GM04504 (cell line): Measurements from ENCODE around the gene SLC16A5.
"Not testable (repeated sequence)": the region's sequence is repeated elsewhere in the genome, so short reads cannot be mapped to it uniquely, and the experiment has no call there.

Experiments
- DNase-seq: peaks from one replicate; pipeline ENCODE4 v3.0.0-alpha.2; 2012; ENCODE audit warnings: low read depth

SLC16A5 gene

DNA sequence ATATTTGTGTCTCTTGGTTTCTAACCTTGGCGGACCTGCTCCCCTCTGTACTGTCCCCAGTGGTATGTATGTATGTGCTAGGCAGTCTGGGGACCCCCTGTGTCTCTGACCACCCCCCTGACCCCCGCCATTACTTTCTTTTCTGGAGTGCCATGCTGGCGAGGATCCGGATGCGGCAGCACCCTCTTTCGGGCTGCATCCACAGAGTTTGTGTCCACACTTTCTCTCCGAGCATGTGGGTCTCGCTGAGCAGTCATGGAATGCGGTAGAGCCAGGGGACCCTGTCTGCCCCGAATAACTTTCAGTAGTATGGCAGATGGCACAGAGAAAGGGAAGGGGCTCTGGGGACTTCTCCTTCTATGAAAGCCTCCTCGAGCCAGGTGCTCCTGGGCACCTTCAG is 23.7 kb upstream of the SLC16A5 start:
- DNase-seq = no peak

DNA sequence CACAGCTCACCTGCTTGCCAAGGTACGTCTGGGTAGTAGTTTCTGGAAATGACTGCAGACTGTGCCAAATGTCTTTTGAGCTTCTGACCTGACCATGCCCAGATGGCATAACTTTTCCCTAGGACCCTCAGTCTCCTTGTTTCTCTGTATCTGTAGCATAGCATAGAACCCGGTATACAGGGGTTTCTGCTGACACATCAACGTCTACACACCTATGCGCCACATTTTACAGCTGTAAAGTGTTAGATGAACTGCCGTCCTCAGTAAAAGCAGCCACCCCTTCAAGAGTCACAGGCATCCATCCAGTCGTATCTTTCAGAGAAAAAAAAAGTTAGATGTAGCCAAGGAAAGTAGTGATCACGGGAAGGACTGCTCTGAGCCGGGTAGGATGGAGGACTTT is 23.3 kb upstream of the SLC16A5 start:
- DNase-seq = no peak

- DNase-seq = no peak
Observed at GRCh38 chr17:75064867-75065561, 22.7 kb upstream of the SLC16A5 start.

DNA sequence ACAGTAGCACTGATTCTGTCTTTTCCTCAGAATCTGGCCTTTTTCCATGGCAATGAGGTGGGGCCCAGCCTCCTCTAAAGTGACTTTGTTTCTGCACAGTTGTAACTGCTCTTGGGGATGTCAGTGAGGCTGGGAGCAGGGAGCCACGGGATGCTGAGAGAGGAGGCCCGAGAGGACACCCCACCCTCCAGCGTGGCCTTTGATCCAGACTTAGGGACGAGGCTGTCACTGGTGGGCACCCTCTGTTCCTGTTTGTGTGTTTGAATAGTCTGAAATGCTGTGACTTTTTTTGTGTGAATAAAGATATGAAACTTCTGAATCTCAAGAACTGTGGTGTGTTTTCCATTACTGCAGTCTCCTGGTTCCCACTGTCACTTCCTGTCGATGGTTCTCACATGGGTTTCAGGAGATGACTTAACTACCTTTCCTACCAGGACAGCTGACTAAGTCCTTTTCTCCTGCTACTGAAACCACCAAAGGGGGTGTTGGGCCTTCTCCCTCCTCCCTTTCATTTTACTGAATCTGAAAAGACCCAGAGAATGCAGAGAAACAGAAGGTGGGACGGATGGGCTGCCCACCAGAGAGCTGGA is 22.1 kb upstream of the SLC16A5 start:
- DNase-seq = no peak

GRCh38 chr17:75067856-75068255 is 19.9 kb upstream of the SLC16A5 start:
- DNase-seq = no peak

DNA sequence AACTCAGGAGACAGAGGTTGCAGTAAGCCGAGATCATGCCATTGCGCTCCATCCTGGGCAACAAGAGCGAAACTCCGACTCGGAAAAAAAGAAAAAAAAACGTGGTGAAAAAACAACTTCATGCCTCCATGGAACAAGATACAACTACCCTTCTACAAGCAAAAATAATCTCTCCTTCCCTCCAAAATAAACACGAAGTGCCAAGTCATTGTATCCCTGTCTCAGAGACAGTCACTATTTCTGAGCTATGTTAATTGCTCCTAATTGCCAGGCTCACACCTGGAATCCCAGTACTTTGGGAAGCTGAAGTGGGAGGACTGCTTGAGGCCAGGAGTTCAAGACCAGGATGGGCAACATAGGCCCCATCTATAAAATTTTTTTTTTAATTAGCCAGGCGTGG is 19.0 kb upstream of the SLC16A5 start:
- DNase-seq = no peak

GRCh38 chr17:75069783-75070182 is 18.0 kb upstream of the SLC16A5 start:
- DNase-seq = no peak

DNA sequence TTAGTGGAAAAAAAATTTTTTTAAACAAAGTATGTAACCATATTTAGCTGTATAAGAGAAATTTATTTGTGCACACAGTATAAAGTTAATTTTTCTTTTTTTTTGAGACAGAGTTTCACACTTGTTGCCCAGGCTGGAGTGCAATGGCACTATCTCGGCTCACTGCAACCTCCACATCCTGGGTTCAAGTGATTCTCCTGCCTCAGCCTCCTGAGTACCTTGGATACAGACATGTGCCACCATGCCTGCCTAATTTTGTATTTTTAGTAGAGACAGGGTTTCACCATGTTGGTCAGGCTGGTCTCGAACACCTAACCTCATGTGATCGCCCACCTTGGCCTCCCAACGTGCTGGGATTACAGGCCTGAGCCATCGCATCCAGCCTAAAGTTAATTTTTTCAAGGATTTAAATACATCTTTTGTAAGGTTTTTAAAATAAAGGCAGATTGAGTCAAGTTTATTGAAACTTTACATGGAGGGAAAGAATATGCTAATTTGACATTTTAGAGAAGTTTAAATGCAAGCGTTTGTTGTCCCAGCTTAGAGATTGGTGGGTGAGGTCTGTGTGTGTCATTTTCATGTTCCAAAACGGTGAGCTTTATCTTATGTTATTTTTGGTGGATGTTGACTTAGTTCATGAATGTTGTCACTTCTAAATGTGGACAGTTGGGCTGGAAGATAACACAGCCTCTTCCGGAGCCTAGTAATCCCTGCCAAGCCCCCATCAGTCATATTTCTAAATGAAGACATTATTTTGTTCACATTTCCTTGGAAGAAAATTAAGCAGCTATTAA is 16.1 kb upstream of the SLC16A5 start:
- DNase-seq = not testable (repeated sequence)

GRCh38 chr17:75072909-75073308 is 14.8 kb upstream of the SLC16A5 start:
- DNase-seq = not testable (repeated sequence)

GRCh38 chr17:75073618-75074047 is 14.1 kb upstream of the SLC16A5 start:
- DNase-seq = peak; percentile 65

DNA sequence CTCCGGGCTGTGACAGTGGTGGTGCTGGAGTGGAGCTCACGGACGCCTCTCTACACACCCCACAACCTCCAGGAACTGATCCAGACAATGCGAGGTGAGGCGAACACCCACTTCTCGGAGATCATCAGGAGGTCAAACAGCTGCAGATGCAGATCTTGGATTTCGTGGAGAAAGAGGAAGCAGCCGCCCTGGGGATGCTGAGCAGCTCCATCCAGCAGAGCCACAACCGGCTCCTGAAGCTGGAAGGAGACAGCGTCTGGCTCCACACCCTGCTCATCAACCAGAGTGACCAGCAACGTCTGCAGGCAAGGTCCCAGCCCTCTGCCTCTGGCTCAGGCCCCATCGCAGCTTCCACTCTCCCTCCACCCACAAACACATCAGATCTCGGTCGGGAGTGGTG is 13.2 kb upstream of the SLC16A5 start:
- DNase-seq = no peak

GRCh38 chr17:75075597-75076336 is 12.0 kb upstream of the SLC16A5 start:
- DNase-seq = no peak

- no peak for DNase-seq
Observed at GRCh38 chr17:75077072-75077495, 10.7 kb upstream of the SLC16A5 start.

DNA sequence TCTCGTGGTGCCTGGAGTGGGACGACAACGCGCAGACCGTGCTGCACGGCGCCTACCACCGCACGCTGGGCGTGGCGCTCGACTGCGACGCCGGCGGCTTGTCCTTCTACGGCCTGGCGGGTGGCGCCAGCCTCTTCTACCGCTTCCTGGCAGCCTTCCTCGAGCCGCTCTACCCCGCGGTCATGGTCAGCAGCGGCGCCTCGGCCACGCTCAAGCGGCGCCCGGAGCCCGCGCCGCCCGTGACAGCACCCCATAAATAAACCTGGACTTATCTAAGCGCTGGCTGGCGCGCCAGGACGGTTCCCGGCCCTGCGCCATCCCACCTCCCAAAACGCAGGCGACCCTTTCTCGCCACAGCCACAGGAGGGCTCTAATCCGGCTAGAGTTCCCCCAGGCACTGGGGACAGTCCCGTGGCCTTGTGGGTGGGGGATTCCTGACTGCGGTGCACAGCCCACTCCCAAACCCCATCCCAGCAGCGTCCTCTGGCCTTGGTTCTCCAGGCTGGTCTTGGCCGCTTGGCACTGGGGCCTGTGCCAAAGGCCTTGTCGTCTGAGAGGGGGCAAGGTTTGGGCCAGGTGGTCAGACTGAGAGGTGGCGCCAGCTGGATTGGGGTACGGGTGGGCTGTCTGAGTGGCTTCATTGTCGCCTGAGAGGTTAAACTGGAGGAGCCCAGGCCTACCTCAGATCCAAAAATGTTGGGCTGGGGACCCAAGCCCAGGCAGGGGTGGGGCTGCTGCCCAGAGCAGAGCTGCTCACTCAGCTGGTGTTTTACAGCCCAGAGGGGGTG is 10.1 kb upstream of the SLC16A5 start:
- DNase-seq = no peak

- peak; percentile 45 for DNase-seq
Observed at GRCh38 chr17:75078284-75079022, 9.3 kb upstream of the SLC16A5 start.

DNA sequence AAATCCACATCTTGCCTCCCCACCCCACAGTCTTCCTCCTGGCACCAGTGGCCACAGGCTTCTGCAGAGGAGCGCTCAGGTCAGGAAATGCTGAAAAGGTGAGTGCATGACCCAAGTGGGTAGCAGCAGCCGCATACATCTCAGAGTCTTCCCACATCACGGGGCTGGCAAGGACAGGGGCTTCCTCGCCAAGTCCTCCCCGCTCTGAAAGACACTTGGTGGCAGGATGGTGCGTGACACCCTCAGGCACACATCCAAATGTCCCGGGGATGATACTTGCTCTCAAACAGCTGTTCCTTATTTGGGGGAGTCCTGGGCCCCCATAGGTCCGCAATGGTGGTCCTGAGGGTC is 8.8 kb upstream of the SLC16A5 start:
- DNase-seq = no peak

DNA sequence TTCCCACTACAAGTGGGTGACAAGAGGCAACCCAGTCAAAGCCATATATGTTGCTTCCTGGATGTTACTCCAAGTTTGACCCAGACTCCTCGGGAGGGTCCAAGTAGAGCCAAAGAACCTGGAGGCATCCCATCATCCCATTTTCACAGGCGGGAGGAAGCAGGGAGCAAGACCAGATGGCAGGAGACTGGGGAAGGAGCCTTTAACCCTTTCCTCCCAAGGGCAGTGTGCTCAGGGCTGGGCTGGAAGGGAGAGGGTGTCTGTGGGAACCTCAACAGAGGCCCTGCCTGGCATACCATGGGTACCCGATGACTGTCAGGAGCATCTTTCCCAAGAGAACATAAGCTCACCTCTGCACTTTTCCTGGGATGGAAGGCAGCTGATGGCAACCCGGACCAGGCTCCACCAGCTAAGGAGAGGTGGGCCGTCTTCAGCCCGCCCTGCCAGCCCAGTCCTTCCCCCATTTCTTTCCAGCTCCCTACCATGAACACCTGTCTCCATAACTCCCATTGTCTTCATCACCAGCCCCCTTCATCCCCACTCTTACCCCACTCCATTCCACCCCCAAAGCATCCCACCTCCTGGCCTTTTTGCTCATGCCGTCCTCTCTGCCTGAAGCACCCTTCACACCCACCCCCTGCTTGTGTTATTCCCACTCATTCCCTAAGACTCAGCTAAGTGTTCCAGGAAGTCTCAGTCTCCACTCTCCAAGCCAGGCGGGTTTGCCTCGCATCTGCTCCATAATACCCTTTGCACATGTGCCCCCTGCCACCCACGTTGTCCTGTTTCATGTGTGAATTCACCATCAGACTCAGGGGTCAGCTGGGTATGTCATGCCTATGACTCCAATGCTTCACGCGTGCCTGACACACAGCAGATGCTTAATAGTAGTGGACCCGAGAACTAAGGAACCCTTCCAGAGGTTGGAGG is 5.9 kb upstream of the SLC16A5 start:
- DNase-seq = no peak

- DNase-seq = no peak
Observed at GRCh38 chr17:75082683-75083082, 5.1 kb upstream of the SLC16A5 start.

- no peak for DNase-seq
Observed at GRCh38 chr17:75084039-75084660, 3.6 kb upstream of the SLC16A5 start.
